ENCODE measurements around the gene FGD3.

The FGD3 gene

DNA sequence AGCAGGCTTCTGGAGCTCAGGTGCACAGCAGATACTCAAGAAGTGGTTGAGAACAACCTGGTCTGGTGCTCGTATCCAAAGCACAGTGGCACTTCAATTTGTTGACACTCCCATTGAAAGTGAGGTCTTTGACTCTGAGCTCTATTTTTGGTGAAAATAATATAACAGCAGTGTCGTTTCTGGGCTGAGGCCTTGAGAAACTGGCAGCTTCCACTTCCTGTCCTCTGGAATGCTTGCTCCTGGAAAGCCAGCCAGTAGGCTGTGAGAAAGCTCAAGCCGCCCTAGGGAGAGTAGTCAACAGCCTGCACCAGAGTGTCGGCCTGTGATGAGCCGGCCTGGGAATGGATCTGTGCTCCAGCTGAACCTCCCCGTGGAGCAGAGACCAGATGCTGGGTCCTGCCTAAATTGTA is 104.4 kb downstream of the FGD3 start:
- H3K9me3 ChIP-seq (ENCODE audit: control insufficient read depth, low read depth, low read length), result no peaks in the 10 kb centered on the region
- H3K4me1 ChIP-seq (ENCODE audit: control insufficient read depth, low read depth, low read length), result peaks cover 12% of the 10 kb centered on the region
- H3K27ac ChIP-seq (ENCODE audit: low read length), result no peak overlapping the region
- no peak overlapping the region for H3K9ac ChIP-seq (ENCODE audit: low read length)
- no peaks in the 10 kb centered on the region for H3K27me3 ChIP-seq (ENCODE audit: control insufficient read depth, insufficient read depth, low read length)
- no peak overlapping the region for H3K4me3 ChIP-seq (ENCODE audit: low read length)
- H3K36me3 ChIP-seq (ENCODE audit: control insufficient read depth, low read depth, low read length), result no peaks in the 10 kb centered on the region

DNA sequence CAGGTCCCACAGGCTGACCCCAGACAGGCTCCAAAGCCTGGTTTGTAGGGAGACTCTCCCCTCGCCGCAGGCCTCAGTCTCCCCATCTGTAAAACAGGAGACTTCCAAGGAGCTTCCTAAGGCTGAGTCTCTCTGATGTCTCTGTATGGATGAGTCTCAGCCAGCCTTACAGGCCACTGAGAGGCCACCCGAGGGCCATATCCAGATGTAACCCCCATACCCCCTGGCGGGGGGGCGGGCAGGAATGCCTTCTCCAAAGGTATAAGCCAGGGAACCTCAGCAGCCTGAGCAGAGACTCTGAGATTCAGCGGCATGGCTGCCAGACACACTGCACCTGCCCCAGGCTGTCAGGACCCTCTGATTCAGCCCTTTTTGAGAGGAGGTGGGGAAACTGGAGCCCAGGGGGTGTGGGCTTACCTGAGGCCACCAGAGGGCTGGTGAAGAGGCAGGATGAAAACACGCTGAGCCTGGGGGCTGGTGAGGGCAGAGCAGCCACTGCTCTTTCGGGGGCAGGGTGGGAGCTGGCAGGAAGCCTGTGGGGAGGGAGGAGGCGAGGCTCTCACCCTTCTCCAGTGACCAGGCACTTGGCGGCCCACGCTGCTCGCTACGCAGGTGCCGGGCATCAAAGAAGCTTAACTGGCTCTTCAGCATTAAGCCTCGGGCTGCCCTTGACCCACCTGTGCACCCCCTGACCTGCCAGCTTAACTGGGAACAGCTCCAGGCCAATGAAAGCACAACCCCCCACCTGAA is 105.6 kb downstream of the FGD3 start:
- H3K9me3 ChIP-seq (ENCODE audit: control insufficient read depth, low read depth, low read length), result no peaks in the 10 kb centered on the region
- no peaks in the 10 kb centered on the region for H3K36me3 ChIP-seq (ENCODE audit: control insufficient read depth, low read depth, low read length)
- H3K27me3 ChIP-seq (ENCODE audit: control insufficient read depth, insufficient read depth, low read length), result no peaks in the 10 kb centered on the region
- H3K27ac ChIP-seq (ENCODE audit: low read length), result no peak overlapping the region
- peaks cover 20% of the 10 kb centered on the region for H3K4me1 ChIP-seq (ENCODE audit: control insufficient read depth, low read depth, low read length)
- H3K4me3 ChIP-seq (ENCODE audit: low read length), result no peak overlapping the region
- no peak overlapping the region for H3K9ac ChIP-seq (ENCODE audit: low read length)

DNA sequence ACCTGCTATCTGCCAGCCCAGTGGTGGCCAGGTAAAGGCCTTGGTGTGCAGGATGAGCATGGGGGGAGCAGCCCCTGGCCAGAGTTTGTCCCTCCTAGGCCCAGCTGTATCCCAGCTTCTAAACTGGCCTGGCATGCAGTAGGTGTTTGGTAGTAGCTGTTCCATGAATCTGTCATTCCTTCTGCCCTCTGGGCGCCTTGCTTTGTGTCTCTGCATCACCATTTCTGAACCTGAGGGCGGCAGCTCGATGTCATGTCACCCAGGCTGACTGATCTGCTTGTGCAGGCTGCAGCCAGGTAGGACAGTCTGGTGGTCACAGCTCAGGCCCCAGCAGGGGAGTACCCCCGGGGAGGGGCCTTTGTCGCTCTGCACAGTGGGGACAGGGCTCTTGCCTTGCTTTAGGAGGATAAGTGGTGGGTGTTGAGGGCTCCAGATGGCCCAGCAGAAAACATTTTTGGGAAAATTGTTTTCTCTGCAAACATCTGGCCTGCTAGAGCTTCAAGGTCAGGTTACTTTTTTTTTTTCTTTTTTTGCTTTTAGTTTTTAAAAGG is 106.5 kb downstream of the FGD3 start:
- Histone ChIP-seq H3K36me3 (ENCODE audit: control insufficient read depth, low read depth, low read length) (no peaks in the 10 kb centered on the region), H3K9me3 (ENCODE audit: control insufficient read depth, low read depth, low read length) (no peaks in the 10 kb centered on the region), H3K27me3 (ENCODE audit: control insufficient read depth, insufficient read depth, low read length) (no peaks in the 10 kb centered on the region), H3K4me1 (ENCODE audit: control insufficient read depth, low read depth, low read length) (peaks cover 23% of the 10 kb centered on the region), H3K27ac (ENCODE audit: low read length) (no peak overlapping the region), H3K9ac (ENCODE audit: low read length) (no peak overlapping the region), H3K4me3 (ENCODE audit: low read length) (no peak overlapping the region)

DNA sequence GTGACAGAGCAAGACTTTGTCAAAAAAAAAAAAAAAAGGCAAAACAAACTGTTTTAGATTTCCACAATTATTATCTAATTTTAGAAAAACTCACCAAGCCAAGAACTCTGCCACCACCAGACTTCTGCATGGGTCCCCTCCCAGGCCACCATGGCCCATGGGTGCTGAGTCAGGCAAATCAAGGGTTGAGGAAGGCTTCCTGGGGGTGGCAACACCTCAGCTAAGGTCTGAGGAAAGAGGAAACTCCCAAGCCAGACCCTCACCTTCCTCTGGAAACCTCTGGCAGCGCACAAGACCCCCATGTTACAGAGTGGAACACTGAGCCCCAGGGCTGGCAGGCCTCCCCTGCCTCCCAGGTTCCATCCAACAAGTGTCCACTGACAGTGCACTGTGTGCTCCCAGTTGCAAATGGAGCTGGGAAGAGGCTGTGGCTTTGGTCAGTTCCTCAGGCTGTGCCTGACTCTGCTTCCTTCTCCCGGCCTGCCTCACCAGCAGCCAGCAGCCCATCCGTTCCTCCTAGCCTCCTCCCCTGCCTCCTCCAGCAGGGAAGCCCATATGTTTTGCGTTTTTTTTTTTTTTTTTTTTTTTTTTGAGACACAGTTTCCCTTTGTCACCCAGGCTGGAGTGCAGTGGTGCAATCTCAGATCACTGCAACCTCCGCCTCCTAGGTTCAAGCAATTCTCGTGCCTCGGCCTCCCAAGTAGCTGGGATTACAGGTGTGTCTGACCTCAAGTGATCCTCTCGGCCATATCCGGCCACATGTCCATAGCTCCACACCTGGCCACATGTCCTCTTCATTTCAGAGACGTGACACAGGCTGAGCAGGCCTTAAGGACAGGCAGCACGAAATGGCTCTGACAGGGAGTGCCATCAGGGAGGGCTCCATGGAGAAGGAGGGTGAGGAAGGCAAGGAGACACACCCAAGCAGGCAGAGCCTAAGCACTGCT is 107.7 kb downstream of the FGD3 start:
- H3K9ac ChIP-seq (ENCODE audit: low read length), result no peak overlapping the region
- H3K27ac ChIP-seq (ENCODE audit: low read length), result no peak overlapping the region
- H3K27me3 ChIP-seq (ENCODE audit: control insufficient read depth, insufficient read depth, low read length), result peaks cover 10% of the 10 kb centered on the region
- no peaks in the 10 kb centered on the region for H3K9me3 ChIP-seq (ENCODE audit: control insufficient read depth, low read depth, low read length)
- peaks cover 26% of the 10 kb centered on the region for H3K4me1 ChIP-seq (ENCODE audit: control insufficient read depth, low read depth, low read length)
- H3K36me3 ChIP-seq (ENCODE audit: control insufficient read depth, low read depth, low read length), result no peaks in the 10 kb centered on the region
- H3K4me3 ChIP-seq (ENCODE audit: low read length), result no peak overlapping the region

DNA sequence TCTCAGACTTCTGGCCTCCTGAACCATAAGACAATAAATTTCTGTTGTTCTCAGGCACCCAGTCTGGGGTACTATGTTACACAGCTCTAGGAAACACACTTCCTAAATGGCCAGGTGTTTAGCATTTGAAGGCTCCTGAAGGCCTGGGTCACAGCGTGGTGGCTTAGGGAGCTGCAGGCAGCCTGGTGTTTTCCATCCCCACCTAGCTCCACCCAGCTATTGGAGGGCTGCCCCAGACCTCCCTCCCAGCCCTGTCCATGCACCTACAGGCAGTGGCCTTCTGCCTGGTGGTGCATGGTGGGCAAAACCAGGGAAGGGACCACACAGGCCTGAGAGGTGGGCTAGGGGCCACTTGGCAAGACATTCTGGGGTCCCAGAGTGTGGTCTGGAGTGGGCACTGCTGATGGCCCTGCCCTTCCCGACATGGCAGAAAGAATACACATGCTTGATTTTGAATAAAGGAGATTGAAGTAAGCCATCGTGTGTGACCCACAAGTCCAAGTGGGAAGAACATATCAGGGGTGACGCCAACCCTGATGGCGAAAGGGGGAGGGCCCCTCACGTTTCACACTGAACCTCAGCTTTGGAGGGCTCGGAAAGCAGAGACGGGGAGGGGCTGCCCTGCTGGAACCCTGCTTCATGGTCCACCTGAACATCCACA is 109.8 kb downstream of the FGD3 start:
- no peaks in the 10 kb centered on the region for H3K9me3 ChIP-seq (ENCODE audit: control insufficient read depth, low read depth, low read length)
- peaks cover 30% of the 10 kb centered on the region for H3K4me1 ChIP-seq (ENCODE audit: control insufficient read depth, low read depth, low read length)
- H3K4me3 ChIP-seq (ENCODE audit: low read length), result no peak overlapping the region
- peaks cover 10% of the 10 kb centered on the region for H3K27me3 ChIP-seq (ENCODE audit: control insufficient read depth, insufficient read depth, low read length)
- no peak overlapping the region for H3K27ac ChIP-seq (ENCODE audit: low read length)
- no peak overlapping the region for H3K9ac ChIP-seq (ENCODE audit: low read length)
- no peaks in the 10 kb centered on the region for H3K36me3 ChIP-seq (ENCODE audit: control insufficient read depth, low read depth, low read length)

DNA sequence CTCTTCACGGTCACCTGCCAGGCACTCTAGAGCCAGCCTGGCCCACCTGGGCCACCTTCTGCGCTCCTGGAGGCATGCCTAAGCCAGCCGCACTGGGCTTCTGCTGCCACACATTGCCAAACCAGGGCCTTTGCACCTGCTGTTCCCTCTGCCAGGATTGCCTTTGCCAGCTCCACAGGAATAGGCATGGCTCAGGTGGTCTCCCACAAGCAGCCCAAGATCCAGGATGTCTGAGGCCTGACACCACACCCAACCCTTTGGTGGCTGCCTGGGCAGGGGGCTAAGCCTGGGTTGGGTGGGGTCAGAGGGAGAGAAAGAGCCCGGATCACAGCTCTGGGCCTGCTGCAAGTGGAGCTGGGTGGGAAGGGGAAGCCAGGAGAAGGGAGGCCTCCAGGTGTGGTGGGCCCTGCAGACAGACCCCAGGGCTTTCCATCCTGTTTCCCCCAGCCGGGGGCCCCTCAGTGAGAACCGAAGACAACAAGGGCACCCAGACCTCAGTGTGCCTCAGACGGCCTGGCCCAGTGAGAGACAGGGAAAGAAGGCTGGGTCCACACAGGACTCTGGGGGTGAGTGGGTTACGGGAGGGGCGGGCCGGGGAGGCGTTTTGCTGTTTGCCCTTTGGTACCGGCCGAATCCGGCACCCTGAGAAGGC is 110.5 kb downstream of the FGD3 start:
- Histone ChIP-seq H3K4me1 (ENCODE audit: control insufficient read depth, low read depth, low read length) (peaks cover 29% of the 10 kb centered on the region), H3K4me3 (ENCODE audit: low read length) (peak overlapping the region; percentile 44), H3K36me3 (ENCODE audit: control insufficient read depth, low read depth, low read length) (no peaks in the 10 kb centered on the region), H3K27me3 (ENCODE audit: control insufficient read depth, insufficient read depth, low read length) (peaks cover 10% of the 10 kb centered on the region), H3K27ac (ENCODE audit: low read length) (no peak overlapping the region), H3K9ac (ENCODE audit: low read length) (no peak overlapping the region), H3K9me3 (ENCODE audit: control insufficient read depth, low read depth, low read length) (no peaks in the 10 kb centered on the region)

DNA sequence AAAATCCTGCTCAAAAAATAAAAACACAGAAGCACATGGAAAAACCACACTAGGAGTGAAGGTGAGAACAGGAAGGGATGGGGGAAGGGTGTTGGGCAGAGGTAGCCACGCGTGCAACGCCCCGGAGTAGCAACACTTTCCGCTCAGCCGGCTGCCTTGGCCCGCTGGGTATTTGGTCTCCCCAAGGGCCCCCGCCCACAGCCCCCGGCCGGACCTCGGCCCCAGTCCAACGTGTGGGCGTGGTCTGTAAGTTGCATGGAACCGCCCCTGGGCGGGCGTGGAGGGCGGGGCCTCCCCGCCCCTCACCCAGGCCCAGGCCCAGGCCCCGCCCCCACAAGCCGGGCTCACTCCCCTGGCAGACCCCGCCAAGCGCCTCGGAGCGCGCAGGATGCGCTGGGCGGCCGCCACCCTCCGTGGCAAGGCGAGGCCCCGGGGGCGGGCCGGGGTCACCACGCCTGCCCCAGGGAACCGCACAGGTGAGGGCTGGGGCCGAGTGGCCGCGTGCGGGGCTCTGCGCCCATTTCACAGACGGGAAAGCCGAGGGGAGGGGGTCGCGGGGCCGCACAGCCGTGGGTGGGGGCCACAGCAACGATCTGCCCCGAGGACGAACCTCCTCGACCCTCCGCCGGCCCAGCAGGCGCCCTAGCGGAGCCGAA is 111.2 kb downstream of the FGD3 start, which contains the start of gene SUSD3:
Gene SUSD3 (plus strand): TSS at position 347 of the 656 bp plus-strand sequence. CDS start 42 bp downstream, at position 389.
- H3K4me3 ChIP-seq (ENCODE audit: low read length), result peak within 1 kb of the TSS; percentile 44

DNA sequence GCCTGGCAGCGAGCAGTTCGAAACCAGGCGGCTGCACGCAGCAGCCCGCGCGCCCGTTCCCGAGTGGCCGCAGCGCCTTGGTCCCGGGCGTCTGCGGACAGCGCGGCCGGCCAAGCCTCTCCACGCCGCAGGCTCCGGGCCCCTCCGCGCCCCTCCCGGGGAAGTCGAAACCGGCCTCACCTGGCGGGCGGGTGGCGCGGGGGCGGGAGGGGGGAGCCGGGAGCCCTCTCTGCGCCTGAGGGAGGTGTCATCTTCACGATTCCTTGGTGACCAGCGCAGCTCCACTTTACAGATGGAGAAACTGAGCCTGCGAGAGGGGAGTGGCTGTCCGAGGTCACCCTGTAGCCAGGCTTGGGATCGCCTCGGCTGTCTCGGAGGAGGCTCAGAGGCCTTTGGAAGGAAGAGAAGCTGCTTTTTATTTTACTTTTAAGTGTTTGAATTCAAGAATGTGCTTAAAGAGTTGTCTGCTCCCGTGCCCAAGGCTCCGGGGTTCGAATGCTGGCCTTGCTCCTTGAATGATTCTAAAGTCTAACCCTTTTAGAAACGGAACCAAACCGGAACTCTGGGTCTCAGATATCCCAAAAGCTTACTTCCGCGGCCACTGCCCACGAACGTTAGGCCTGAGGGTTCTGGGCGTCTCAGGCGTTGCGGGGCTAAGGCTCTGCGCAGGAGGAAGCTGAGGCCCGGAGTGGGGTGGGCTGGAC is 111.8 kb downstream of the FGD3 start:
- no peak overlapping the region for H3K9ac ChIP-seq (ENCODE audit: low read length)
- H3K27me3 ChIP-seq (ENCODE audit: control insufficient read depth, insufficient read depth, low read length), result peaks cover 10% of the 10 kb centered on the region
- no peak overlapping the region for H3K27ac ChIP-seq (ENCODE audit: low read length)
- H3K36me3 ChIP-seq (ENCODE audit: control insufficient read depth, low read depth, low read length), result no peaks in the 10 kb centered on the region
- H3K4me3 ChIP-seq (ENCODE audit: low read length), result peak overlapping the region; percentile 44
- H3K4me1 ChIP-seq (ENCODE audit: control insufficient read depth, low read depth, low read length), result peaks cover 18% of the 10 kb centered on the region
- H3K9me3 ChIP-seq (ENCODE audit: control insufficient read depth, low read depth, low read length), result no peaks in the 10 kb centered on the region

More for the DNA sequence above, 111.2 kb downstream of the FGD3 start, which contains the start of gene SUSD3:
- no peak within 1 kb of the TSS for H3K27ac ChIP-seq (ENCODE audit: low read length)
- H3K4me1 ChIP-seq (ENCODE audit: control insufficient read depth, low read depth, low read length), result peaks cover 23% of the 10 kb centered on the region
- no peaks in the 10 kb centered on the region for H3K9me3 ChIP-seq (ENCODE audit: control insufficient read depth, low read depth, low read length)
- H3K36me3 ChIP-seq (ENCODE audit: control insufficient read depth, low read depth, low read length), result no peaks in the 10 kb centered on the region
- H3K9ac ChIP-seq (ENCODE audit: low read length), result no peak within 1 kb of the TSS
- H3K27me3 ChIP-seq (ENCODE audit: control insufficient read depth, insufficient read depth, low read length), result peaks cover 10% of the 10 kb centered on the region

DNA sequence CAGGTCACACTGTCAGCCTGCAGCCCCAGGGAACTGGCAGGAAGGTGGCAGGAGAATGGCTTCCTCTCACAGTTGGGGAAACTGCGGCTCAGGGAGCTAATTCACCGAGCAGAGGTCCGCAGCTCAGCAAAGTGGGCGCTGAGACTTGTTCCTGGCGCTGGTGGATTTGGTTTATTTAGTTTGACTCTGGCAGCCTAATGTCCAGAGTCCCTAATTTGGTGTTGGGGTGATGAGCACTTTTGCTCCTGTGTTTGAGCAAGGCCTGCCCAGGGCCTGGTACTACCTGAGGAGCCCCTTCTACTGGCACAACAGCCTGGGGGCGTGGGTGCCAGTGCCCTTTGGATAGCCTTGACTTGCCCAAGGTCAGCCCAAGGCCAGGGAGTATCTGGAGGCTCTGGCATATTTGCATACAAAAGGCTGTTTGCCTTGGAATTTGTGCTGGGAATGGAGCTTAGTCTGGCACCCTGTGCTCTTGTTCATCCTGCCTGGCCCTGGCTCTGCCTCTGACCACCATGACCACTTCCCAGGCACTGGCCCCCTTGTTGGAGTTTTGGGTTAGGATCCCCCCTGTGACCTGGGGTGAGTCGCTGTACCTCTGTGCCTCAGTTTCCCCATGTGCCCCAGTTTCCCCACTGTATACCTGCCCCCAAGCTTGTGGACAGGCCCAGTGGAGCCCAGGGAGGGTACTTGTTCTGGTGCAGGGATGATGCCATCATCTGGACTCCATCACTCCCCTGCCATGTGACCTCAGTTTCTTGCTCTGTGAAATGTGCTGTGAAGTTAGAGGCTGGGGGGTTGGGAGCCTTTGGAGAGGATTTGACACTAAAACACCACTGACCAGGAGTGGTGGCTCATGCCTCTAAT is 112.6 kb downstream of the FGD3 start:
- H3K36me3 ChIP-seq (ENCODE audit: control insufficient read depth, low read depth, low read length), result no peaks in the 10 kb centered on the region
- H3K9me3 ChIP-seq (ENCODE audit: control insufficient read depth, low read depth, low read length), result no peaks in the 10 kb centered on the region
- H3K4me3 ChIP-seq (ENCODE audit: low read length), result no peak overlapping the region
- peaks cover 18% of the 10 kb centered on the region for H3K4me1 ChIP-seq (ENCODE audit: control insufficient read depth, low read depth, low read length)
- H3K9ac ChIP-seq (ENCODE audit: low read length), result no peak overlapping the region
- H3K27me3 ChIP-seq (ENCODE audit: control insufficient read depth, insufficient read depth, low read length), result peaks cover 10% of the 10 kb centered on the region
- no peak overlapping the region for H3K27ac ChIP-seq (ENCODE audit: low read length)
